ENCODE measurements around the gene VCP.
"Not testable (repeated sequence)": the region's sequence is repeated elsewhere in the genome, so short reads cannot be mapped to it uniquely, and the experiment has no call there.

VCP gene

GRCh38 chr9:35060548-35061207 is 11.7 kb downstream of the VCP start:
- no peak for DNase-seq (ENCODE audit: low read depth)

- no peak for DNase-seq (ENCODE audit: low read depth)
These were observed 13.0 kb downstream of the VCP start for GRCh38 chr9:35059438-35059837.

- no peak for DNase-seq (ENCODE audit: low read depth)
These were observed 15.2 kb downstream of the VCP start for GRCh38 chr9:35057271-35057620.

DNA sequence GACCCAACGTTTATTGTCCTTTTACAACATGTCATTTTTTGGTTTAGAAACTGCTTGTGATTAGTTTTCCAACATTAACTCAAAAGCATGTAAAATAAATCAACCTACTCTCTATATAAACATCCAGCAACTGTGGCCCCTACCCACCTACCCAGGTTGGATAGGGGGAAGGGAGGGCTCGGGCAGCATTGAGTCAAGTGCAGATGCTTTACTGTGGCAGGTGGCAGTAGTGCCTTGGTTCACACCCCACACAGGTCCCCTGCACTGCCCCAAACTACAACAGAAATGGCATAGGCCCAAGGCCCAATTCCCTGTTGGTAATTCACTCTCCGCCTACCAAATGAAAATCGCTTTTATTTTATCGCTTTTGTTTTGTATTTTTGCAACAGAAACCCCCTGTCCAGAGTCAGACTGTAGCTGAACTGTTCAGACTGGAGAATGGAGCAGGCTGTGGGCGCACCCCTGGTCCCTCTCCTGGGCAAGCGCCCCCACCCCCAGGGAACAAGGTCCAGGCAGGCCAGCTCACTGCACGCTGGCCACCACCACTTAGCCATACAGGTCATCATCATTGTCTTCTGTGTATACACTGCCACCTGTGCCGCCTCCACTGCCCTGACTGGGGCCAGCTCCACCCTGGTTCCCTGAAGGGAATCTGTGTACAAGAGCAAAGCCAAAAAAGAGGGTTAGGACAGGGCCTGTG is 15.7 kb downstream of the VCP start:
- no peak for DNase-seq (ENCODE audit: low read depth)

- no peak for DNase-seq (ENCODE audit: low read depth)
These were observed 17.4 kb downstream of the VCP start for GRCh38 chr9:35054871-35055644.

DNA sequence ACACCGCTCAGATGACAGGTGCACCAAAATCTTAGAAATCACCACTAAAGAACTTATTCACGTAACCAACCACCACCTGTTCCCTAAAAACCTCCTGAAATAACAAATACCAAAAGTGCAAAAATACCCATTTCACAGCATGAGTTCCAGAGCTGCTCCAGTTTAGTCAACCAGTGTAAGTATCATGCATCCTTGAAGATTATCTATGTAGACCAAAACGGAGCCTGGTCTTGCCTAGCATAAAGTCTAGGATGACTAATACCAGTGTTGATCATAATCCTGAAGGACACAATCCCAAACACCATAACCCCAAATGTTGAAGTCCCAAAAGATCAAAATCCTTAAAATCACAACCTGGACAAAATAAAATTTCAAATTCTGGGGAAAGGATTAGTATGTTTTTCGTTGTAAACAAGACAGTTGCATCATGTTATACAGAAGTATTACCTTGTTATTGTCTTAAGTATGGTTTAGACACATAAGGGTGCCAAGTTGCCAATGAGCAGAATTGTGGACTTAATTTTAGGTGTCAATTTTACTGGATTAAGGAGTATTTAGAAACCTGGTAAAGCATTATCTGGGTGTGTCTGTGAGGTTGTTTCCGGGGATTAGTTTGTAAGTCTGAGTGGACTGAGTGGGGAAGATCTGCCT is 18.1 kb downstream of the VCP start:
- no peak for DNase-seq (ENCODE audit: low read depth)

GRCh38 chr9:35051069-35051967 is 21.1 kb downstream of the VCP start:
- peak; percentile 28 for DNase-seq (ENCODE audit: low read depth)

GRCh38 chr9:35048511-35048910 is 23.9 kb downstream of the VCP start:
- no peak for DNase-seq (ENCODE audit: low read depth)

- DNase-seq (ENCODE audit: low read depth): no peak
These were observed 28.4 kb downstream of the VCP start for GRCh38 chr9:35044071-35044470.

DNA sequence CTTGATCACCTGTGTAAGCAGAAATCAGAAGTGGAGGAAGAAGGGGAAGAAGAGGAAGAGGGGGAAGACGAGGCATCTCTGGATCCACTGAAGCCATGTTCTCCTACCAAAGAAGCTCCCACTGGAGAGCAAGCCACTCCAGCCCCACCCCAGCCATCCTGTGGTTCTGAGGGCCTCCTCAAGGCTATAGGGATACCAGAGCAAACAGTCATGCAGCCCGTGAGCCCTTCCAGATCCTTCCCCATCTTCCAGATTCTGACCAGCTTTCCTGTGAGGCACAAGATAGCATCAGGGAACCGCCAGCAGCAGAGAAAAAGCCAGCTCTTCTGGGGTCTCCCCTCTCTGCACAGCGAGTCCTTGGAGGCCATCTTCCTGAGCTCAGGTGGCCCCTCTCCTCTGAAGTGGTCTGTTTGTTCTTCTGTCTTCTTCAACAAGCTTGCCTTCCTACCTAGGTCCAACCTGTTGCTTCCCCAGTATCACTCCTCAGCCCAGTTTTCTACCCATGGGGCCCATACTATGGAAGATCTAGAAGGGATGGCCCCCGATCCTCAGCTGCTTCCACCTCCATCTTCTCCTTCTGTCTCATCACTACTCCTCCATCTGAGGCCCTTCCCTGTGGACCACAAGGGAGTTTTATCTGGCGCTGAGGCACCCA is 29.4 kb downstream of the VCP start:
- DNase-seq (ENCODE audit: low read depth): no peak

DNA sequence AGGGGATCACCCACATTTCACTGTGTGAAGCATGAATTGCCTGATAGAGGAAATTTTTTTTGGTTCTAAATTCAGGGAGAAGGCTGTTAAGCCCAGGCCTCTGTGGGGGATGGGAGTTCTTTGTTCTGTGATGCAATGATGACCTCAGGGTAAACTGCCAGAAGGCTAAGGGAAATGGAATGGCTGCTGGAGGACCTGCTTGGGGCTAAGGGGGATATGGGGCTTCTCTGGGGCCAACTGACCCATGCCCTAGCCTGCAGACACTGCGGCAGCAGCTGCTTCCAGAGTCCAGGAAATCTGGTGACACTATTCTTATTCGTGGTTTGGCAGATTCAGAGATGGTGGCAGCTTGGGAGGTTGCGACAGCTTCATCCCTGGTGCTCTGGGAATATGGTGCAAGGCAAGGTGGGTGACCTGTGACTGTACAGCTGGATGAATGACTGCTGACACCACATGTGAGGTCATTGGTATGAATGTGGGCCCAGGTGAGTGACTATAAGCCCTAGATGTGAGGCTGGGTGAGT is 30.3 kb downstream of the VCP start:
- DNase-seq (ENCODE audit: low read depth): no peak

DNA sequence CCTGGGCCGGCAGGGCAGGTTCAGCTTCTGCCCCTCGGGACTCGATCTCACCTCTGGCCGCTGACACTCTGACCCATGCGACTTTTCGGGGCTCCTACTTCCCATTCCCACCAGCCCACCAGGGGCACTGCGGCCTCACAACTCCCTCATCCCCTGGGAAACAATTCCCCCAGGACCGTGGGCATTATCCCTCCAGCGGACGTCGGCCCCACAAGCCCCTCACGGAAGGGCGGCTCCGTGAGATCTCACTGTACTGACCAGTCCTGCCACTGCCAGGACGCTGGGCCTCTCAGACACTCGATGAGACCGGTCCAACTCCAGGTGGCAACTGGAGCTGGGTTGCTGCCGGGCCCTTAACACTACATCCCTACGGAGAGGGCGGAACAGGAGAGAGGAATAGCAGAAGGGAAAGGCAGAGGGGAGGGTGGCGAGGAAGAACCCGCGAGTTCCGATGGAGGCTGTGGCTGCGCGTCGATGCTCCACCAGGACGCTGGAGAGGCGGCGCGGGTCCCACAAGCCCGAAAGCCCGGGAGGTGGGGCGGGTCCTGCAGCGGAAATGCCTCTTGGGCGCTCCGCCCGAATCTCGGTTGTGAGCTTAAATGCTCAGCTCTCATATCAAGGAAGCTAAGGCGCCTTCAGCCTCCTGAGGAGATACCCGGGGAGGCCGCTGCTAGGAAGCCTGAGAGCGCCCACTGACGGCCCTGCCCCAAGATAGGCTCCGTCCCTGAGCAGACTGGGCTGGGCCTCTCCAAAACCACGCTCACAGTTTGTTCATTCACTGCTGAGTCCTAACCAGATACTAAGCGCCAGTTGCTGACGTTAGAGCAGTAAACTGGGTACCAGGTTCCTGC is 36.3 kb downstream of the VCP start:
- DNase-seq (ENCODE audit: low read depth): peak; percentile 3

DNA sequence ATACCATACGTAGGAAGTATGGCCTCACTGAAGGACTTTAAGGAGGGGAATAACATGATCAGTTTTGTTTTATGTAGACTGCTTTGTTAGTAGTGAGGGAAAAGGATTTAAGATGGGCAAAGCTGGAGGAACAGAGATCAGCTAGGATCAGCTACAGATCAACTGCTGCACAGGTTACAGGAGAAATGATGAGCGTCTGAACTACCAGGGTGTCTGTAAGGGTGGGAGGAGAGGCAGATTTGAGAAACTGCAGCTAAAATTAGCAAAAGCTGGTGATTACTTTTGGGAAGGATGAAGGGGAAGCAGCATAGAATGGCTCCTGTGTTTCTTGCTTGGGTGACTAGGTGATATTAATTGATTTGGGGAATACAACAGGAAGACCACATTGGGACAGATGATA is 39.3 kb downstream of the VCP start:
- no peak for DNase-seq (ENCODE audit: low read depth)

DNA sequence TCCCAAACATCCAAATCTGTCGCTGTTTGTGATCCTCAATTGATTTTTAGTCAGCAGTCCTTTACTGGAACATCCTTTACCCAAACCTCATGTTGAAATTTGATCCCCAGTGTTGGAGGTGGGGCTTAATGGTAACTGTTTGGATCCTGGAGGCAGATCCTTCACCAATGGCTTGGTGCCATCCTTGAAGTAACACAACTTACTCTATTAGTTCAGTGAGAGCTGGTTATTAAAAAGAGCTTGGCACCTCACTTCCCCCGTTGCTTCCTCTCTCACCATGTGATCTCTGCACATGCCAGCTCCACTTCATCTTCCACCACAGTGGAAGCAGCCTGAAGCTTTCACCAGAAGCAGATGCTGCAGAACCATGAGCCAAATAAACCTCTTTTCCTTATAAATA is 42.6 kb downstream of the VCP start:
- DNase-seq (ENCODE audit: low read depth): no peak

DNA sequence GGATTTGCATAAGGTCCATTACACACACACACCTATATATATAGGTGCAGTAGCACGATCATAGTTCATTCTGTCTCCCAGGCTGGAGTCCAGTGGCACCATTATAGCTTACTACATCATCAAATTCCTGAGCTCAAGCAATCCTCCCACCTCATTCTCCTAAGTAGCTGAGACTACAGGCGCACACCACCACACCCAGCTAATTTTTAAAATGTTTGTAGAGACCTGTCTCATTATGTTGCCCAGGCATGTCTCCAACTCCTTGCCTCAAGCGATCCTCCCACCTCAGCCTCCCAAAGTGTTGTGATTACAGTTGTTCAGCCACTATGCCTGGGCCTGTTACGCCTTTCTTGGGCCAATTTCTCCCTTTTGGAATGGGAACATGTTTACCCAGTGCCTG is 43.2 kb downstream of the VCP start:
- DNase-seq (ENCODE audit: low read depth): no peak

DNA sequence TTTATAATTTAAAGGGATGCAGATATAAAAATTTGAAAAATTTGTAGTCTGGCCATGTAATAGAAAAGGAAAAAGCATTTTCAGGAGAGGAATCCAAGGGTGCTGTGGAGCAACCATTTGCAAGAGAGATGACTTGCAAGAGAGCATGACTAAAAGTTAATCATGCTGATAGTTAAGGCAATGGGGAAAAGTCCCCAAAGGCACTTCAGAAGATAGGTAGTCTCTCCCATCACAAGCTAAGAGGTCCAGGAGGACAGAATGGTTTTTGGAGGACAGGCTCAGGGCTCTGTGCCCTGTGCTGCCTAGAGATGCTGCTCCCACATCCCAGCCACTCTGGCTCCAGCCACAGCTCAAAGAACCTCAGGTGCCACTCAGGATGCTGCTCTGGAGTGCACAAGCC is 44.1 kb downstream of the VCP start:
- no peak for DNase-seq (ENCODE audit: low read depth)

GRCh38 chr9:35027860-35028259 is 44.6 kb downstream of the VCP start:
- DNase-seq (ENCODE audit: low read depth): no peak

GRCh38 chr9:35027374-35027773 is 45.1 kb downstream of the VCP start:
- no peak for DNase-seq (ENCODE audit: low read depth)

DNA sequence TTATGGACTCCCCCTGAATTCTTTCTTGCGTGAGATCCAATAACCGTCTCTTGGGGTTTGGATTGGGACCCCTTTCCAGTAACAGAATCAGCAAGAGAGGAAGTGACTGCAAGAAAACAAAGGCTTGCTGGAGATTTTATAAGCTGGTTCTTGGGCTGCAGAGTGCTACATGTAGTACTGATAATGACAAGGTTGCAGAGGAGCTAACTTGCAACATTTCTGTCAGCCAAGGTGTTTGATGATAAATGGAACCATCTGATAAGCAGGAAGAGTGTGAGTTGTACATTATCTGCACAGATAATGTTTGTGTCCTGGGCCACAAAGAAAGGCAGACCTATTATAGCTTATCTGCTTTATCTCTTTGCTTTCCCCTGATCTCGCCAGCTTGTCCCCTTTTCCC is 45.8 kb downstream of the VCP start:
- DNase-seq (ENCODE audit: low read depth): no peak

DNA sequence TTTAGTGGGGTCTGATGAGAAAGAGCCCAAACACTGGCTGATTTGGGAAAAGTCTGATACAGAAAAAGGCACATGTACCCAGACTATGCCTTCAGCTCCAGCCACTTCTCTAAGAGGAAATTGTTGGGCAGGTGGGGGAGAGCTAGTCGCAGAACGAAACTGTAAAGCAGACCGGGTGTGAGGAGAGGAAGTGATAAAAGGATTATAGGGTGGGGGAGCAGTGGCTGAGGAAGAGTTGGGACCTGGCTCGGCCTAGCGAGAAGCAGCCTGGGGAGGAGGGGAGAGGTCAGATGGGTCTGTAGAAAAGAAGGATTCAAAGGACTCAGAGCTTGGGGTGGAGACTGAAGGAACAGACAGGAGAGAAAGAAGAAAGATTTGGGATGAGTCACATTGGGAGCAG is 49.0 kb downstream of the VCP start:
- DNase-seq (ENCODE audit: low read depth): not testable (repeated sequence)
